Upper lobe of right lung (tissue), 1 donor: ENCODE data around the gene TMEM253. TPM values are rescaled to one million over a fixed set of nuclear protein-coding genes. Genes with fewer than 3 reads are reported as not detected.

ENCODE experiments used
- ATAC-seq: fragments of 200-7000 bp; cut with Tn5 transposase; one replicate; pipeline ENCODE4 v1.9.1; 2020; ENCODE audit warnings: mild to moderate bottlenecking, moderate library complexity
- DNase-seq: peaks from one replicate; pipeline ENCODE4 v3.0.0-alpha.2; 2020
- H3K27ac ChIP-seq: fragments of 200-600 bp; one replicate; pipeline ENCODE4 v1.8.0; 2022
- H3K27me3 ChIP-seq: fragments of 200-600 bp; one replicate; pipeline ENCODE4 v1.8.0; 2022; ENCODE audit warnings: mild to moderate bottlenecking
- H3K36me3 ChIP-seq: fragments of 200-600 bp; one replicate; pipeline ENCODE4 v1.8.0; 2022
- H3K4me1 ChIP-seq: fragments of 200-600 bp; one replicate; pipeline ENCODE4 v1.8.0; 2022
- H3K4me3 ChIP-seq: fragments of 200-600 bp; one replicate; pipeline ENCODE4 v1.8.0; 2022; ENCODE audit warnings: mild to moderate bottlenecking
- H3K9me3 ChIP-seq: fragments of 200-600 bp; one replicate; pipeline ENCODE4 v1.8.0; 2022
- CTCF ChIP-seq: fragments of 200-600 bp; IDR thresholded peaks from one replicate; pipeline ENCODE4 v1.8.0; 2022; ENCODE audit warnings: antibody characterized with exemption
- intact Hi-C: fragments of 100-400 bp; cut with DNase I; formaldehyde crosslinking; loops from one replicate; pipeline ENCODE4 v1.11.0; 2022
- total RNA-seq: library from RNA; stranded (reverse); fragmentation: NEBNext Ultra II Directional; extraction: Animal tissue kit (Norgen Biotek cat#: 25700); gene quantifications from one replicate; pipeline ENCODE4 v1.2.1, GENCODE V29; 2021
- donor health status: DM: no; HTN: yes; CAD: no; lungs with severe emphysema.

TMEM253 gene
- total RNA-seq, 1 donor from 2014 or later = 0.67 TPM

DNA sequence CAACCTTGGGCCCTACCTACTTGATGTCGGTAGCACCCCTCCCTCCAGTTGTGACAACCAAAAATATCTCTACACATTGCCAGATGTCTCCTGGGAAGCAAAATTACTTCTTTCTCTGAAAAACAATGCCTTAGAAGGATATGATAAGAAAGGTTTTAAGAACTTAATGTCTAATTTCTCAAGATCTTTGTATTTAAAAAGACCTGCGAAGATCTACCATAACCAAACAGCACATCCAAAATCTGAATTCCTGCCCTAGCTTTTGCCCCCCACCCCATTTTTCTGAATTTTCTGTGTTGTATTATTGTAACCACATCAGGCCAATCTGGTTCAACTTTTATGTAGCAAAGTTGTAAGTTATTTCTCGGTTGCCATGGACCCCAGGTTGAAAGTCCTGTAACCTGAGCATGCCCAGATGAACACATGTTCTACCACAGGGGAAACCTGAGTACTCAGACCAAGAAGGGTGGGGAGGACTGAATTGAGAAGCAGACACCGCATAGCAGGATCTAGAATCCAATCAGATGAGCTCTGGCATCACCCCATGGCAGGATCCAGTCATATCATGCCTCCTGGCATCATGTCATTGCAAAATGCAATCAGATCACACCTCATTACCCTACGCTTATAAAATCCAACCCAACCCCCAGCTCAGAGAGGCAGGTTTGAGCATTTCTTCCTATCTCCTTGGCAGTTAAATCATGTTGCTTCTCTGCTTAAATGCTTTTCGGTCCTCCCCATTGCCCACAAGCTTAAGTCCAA lies 8.7 kb downstream of the TMEM253 start:
- ATAC-seq (no peak), DNase-seq (no peak)
- no peak overlapping the region for H3K4me3 ChIP-seq
- intact Hi-C loops = loop anchor here (10.0 kb wide), 1 partner anchor 785 kb away; no protein-coding TSS in a partner anchor
- H3K9me3 ChIP-seq = no peaks in the 10 kb centered on the region
- no peaks in the 10 kb centered on the region for H3K27me3 ChIP-seq
- no peak for TF ChIP-seq CTCF
- no peaks in the 10 kb centered on the region for H3K36me3 ChIP-seq
- H3K4me1 ChIP-seq = peaks cover 27% of the 10 kb centered on the region
- no peak overlapping the region for H3K27ac ChIP-seq

DNA sequence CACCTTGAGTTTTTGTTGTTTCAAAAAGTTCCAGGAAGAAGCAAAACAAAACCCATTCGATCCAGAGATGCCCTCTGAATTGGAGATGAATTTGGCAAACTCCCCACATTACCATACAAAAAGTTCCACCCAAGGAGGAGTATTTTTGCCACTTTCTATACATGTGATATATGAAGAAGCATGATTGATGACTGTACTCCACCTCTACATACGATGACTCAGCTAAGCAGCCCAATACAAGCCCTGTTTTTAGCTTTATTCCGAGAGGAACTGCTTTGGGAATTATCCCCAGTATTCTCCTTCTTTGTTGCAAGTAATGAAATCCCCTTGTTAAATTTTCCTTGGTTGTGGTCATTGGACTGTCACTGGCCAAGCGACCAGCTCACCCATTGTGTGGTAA lies 11.4 kb downstream of the TMEM253 start:
- intact Hi-C loops = no loop called here

GRCh38 chr14:21113369-21113768 lies 12.5 kb downstream of the TMEM253 start:
- DNase-seq (no peak), ATAC-seq (no peak)
- no peak for TF ChIP-seq CTCF
- Histone ChIP-seq H3K4me3 (no peak overlapping the region), H3K9me3 (no peaks in the 10 kb centered on the region), H3K36me3 (no peaks in the 10 kb centered on the region), H3K4me1 (no peaks in the 10 kb centered on the region), H3K27ac (no peak overlapping the region), H3K27me3 (no peaks in the 10 kb centered on the region)
- intact Hi-C loops = no loop called here

More for the DNA sequence above, 11.4 kb downstream of the TMEM253 start:
- no peak for ATAC-seq
- no peak for TF ChIP-seq CTCF
- no peaks in the 10 kb centered on the region for H3K27me3 ChIP-seq
- peaks cover 1% of the 10 kb centered on the region for H3K4me1 ChIP-seq
- H3K4me3 ChIP-seq = no peak overlapping the region
- no peak for DNase-seq
- no peaks in the 10 kb centered on the region for H3K9me3 ChIP-seq
- no peaks in the 10 kb centered on the region for H3K36me3 ChIP-seq
- no peak overlapping the region for H3K27ac ChIP-seq

DNA sequence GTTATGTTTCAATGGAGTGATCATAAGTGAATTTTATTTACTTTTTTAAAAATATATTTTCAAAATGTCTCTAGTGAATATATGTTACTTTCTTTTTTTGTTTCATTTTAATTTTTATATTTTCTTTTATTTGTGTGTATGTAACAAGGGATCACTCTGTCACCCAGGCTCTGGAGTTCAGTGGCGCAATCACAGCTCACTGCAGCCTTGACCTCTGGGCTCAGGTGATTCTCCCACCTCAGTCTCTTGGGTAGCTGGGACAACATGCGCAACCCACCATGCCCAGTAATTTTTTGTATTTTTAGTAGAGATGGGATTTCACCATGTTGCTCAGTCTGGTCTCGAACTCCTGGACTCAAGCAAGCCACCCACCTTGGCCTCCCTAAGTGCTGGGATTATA lies 18.1 kb downstream of the TMEM253 start:
- H3K36me3 ChIP-seq = no peaks in the 10 kb centered on the region
- no peaks in the 10 kb centered on the region for H3K9me3 ChIP-seq
- intact Hi-C loops = no loop called here
- ATAC-seq = no peak
- DNase-seq = no peak
- H3K27ac ChIP-seq = no peak overlapping the region
- H3K4me1 ChIP-seq = no peaks in the 10 kb centered on the region
- no peak overlapping the region for H3K4me3 ChIP-seq
- TF ChIP-seq CTCF = no peak
- H3K27me3 ChIP-seq = no peaks in the 10 kb centered on the region

DNA sequence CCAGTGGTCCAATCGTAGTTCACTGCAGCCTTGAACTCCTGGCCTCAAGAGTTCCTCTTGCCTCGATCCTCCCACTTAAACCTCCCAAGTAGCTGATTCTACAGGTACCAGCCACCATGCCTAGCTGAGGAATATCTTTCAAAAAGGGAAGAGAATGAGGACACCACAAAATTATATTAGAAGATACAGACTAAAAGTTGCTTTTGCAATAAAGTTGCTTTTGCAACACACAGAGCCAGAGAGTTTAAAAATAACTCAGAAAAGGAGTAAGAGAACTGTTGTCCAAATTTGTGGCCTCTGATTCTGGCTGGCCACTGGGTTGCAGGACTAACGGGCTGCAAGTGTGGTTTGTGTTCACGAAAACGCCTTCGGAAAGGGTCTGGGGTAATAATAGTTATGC lies 19.8 kb downstream of the TMEM253 start:
- no peak overlapping the region for H3K4me3 ChIP-seq
- H3K27me3 ChIP-seq = no peaks in the 10 kb centered on the region
- H3K9me3 ChIP-seq = no peaks in the 10 kb centered on the region
- no peaks in the 10 kb centered on the region for H3K36me3 ChIP-seq
- no peaks in the 10 kb centered on the region for H3K4me1 ChIP-seq
- ATAC-seq (no peak), DNase-seq (no peak)
- no peak overlapping the region for H3K27ac ChIP-seq
- no peak for TF ChIP-seq CTCF
- intact Hi-C loops = no loop called here

- Histone ChIP-seq H3K4me3 (no peak overlapping the region), H3K9me3 (no peaks in the 10 kb centered on the region), H3K27me3 (no peaks in the 10 kb centered on the region), H3K4me1 (no peaks in the 10 kb centered on the region), H3K36me3 (no peaks in the 10 kb centered on the region), H3K27ac (no peak overlapping the region)
- DNase-seq (no peak), ATAC-seq (no peak)
- intact Hi-C loops = no loop called here
- no peak for TF ChIP-seq CTCF
Observed at GRCh38 chr14:21121122-21121521, 20.3 kb downstream of the TMEM253 start.
